GM12873 (cell line): ENCODE data around the gene CACNG8.

ENCODE experiments used
- TF ChIP-seq, protein P1 (sequence below): IDR thresholded peaks from 2 replicates; pipeline ENCODE4 v1.5.1; 2012; ENCODE audit warnings: low read depth, mild to moderate bottlenecking, moderate library complexity, low read length, control low read depth; ENCODE audit not compliant: insufficient read depth; ENCODE audit errors: missing control alignments

Gene CACNG8

DNA sequence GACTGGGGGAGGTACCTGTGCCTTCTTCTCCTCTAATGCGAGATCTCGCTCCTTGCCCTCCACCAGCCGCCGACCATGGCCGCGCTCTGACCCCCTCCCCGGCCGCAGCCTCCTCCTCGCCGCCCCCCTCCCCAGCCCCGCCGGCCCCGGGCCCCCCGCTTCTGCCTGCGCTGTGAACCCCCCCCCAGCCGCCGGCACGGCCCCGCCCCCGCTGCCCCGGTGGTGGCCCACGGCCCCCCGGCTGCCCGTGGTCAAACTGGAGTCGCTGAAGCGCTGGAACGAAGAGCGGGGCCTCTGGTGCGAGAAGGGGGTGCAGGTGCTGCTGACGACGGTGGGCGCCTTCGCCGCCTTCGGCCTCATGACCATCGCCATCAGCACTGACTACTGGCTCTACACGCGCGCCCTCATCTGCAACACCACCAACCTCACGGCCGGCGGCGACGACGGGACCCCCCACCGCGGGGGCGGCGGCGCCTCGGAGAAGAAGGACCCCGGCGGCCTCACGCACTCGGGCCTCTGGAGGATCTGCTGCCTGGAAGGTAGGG lies at the start of gene CACNG8:
CACNG8 (plus strand) TSS at position 51 of the 545 bp plus-strand sequence.
- TF ChIP-seq, protein P1, sequence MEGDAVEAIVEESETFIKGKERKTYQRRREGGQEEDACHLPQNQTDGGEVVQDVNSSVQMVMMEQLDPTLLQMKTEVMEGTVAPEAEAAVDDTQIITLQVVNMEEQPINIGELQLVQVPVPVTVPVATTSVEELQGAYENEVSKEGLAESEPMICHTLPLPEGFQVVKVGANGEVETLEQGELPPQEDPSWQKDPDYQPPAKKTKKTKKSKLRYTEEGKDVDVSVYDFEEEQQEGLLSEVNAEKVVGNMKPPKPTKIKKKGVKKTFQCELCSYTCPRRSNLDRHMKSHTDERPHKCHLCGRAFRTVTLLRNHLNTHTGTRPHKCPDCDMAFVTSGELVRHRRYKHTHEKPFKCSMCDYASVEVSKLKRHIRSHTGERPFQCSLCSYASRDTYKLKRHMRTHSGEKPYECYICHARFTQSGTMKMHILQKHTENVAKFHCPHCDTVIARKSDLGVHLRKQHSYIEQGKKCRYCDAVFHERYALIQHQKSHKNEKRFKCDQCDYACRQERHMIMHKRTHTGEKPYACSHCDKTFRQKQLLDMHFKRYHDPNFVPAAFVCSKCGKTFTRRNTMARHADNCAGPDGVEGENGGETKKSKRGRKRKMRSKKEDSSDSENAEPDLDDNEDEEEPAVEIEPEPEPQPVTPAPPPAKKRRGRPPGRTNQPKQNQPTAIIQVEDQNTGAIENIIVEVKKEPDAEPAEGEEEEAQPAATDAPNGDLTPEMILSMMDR = no peak

DNA sequence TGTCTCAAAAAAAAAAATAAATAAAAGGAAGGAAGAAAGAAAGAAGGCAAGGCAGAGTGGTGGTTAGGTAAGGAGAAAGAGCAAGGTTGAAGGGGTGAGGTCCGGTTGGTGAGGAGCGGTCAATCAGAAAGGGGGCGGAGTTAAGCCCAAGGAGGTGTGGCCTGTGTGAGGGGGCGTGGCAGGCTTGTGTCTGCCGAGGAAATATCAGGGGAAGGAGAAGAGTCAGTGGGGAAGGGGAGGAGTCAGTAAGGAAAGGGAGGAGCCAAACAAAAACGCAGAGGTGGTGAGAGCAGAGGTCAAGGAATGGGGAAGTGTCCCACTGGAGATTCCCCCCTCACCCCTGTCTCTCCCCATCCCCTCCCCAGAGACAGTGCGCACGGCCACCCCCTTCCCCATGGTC lies 47.7 kb upstream of the CACNG8 start:
- TF ChIP-seq, protein P1 = no peak

DNA sequence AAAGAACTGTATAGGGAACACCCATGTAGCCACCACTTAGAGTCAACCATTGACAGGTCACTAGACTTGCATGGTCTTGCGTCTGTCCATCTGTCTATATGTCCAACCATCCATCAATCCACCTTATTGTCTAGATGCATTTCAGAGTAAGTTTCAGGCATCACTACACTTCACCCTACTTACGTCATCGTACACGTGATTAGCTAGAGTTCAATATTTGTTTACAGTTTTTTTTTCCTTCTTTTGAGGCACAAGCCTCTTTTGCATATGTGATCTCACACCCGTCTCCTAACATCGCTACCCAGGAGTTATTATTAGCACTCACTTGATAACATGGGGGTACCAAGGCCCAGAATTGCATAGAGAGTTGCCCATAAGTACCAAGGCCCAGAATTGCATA lies 46.7 kb upstream of the CACNG8 start:
- TF ChIP-seq, protein P1 = no peak

DNA sequence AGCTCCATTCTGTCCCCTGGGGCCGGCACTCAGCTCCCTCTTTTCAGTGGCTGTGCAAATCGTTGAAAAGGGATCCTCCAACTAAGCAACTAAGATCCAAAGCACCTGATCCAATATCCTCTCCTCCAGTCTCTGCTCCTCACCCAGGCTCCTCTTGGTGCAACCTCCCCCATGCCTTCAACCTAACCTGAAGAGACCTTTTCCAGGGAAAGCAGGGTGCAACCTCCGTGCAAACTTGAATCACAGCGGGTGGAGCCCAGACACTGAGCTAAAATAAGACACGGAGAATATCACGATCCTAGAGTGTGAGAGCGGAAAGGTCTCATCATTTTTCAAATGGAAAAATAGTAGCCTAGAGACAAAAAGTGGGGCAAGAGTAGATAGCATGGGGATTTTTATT lies 45.4 kb upstream of the CACNG8 start:
- TF ChIP-seq, protein P1 = no peak

DNA sequence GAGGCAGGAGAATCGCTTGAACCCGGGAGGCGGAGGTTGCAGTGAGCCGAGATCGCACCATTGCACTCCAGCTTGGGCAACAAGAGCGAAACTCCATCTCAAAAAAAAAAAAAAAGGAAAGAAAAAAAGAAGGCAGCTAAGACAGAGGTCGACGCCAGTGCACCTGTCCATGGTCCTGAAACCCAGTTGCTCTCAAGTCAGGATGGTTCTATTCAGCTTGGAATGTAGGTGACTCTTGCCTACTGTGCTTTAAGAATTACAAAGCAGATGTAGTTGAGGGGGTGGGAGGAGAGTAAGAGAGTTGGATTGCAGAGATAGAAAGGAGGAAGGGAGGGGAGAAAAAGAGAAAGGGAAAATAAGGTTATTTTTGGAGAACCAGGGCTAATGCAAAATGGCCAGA lies 35.0 kb upstream of the CACNG8 start:
- TF ChIP-seq, protein P1 = no peak

DNA sequence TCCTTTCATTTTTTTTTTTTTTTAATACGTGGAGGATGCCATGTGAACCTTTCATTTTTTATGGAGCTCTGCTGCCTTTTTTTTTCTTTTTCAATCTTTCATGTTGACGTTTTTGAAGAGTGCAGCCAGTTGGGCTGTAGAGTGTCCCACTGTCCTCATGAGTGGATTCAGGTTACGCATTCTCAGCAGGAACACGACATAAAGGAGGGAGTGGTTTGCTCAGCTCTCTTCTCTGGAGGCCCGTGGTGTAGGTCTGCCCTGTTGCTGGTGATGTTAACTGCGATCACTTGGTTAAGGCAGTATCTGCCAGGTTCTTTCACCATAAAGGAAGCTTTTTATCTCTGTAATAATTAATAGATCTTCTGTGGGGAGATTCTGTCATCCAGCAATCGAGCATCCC lies 26.7 kb upstream of the CACNG8 start:
- TF ChIP-seq, protein P1 = no peak

GRCh38 chr19:53942001-53942786 lies 20.5 kb upstream of the CACNG8 start:
- TF ChIP-seq, protein P1 = no peak
